Neuron (in vitro differentiated cells): ENCODE results near the gene NLRP9.
A peak's percentile ranks its signal among the peaks of the same experiment; 100 is the strongest.

Experiments
- H2AFZ ChIP-seq: one replicate; pipeline ENCODE4 v1.6.1; 2013; ENCODE audit warnings: low read depth, mild to moderate bottlenecking, inconsistent platforms, low read length, moderate library complexity
- H3K27me3 ChIP-seq: one replicate; pipeline ENCODE4 v1.6.1; 2013; ENCODE audit warnings: low read length; ENCODE audit not compliant: insufficient read depth
- H3K36me3 ChIP-seq: one replicate; pipeline ENCODE4 v1.6.1; 2013; ENCODE audit warnings: low read length; ENCODE audit not compliant: insufficient read depth
- H3K4me1 ChIP-seq: one replicate; pipeline ENCODE4 v1.6.1; 2013; ENCODE audit warnings: low read length; ENCODE audit not compliant: insufficient read depth
- H3K4me3 ChIP-seq: 2 replicates; pipeline ENCODE4 v1.5.1; 2013; ENCODE audit warnings: mild to moderate bottlenecking, low read length, moderate library complexity
- H3K9me3 ChIP-seq: one replicate; pipeline ENCODE4 v1.6.1; 2013; ENCODE audit warnings: low read length

NLRP9 gene

GRCh38 chr19:55679343-55680257 lies 58.6 kb downstream of the NLRP9 start:
- Histone ChIP-seq H3K4me3 (no peak overlapping the region), H3K36me3 (peaks cover 54% of the 10 kb centered on the region), H3K9me3 (no peaks in the 10 kb centered on the region), H3K27me3 (no peaks in the 10 kb centered on the region), H2AFZ (no peak overlapping the region), H3K4me1 (peaks cover 9% of the 10 kb centered on the region)

DNA sequence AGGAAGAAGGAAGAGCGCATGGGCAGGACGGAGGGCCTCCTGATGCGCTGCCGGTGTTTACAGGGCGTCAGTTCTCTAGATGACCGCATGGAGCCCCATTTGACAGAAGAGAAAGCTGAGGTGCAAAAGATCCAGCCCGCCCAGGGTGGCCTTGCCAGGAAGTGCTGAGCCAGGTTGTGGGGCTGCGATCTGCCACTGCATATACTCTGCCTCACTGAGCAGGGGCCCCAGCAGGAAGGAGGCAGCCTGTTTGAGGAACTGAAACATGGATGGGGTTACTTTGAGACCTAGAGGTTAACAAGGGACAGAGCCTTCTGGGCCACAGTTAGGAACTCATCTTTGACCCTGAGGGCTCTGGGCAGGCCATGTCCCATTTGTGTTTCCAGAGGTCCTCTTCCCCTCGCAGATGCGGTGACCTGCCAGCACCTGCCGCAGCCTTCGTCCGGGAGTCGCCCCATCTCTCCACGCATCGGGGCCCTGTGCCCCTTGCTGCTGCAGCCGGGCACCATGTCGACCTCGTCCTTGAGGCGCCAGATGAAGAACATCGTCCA lies 60.0 kb downstream of the NLRP9 start:
- Histone ChIP-seq H3K36me3 (peaks cover 50% of the 10 kb centered on the region), H2AFZ (no peak overlapping the region), H3K4me1 (peaks cover 20% of the 10 kb centered on the region)

DNA sequence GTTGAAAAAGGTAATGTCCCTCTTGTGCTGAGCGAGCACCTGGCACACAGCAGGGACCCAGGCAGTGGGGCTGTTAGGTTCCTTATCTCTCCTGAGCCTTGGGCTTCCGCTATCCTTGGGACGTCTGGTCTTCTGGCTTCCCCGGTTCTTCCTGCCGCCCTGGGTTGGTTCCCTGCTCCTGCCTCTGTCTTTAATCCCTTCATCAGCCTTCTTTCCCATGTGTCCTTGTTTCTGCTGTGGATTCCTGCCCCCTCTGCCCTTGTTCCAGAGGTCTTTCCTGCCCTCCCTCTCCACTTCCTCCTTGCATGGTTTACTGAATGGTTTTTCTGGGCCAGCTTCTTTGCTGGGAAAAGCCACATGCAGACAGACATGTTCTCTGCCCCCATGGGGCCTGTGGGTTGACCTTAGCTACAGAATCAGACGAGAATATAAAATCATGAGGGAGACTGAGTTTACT lies 60.6 kb downstream of the NLRP9 start:
- H3K27me3 ChIP-seq = no peaks in the 10 kb centered on the region
- H3K4me1 ChIP-seq = peaks cover 22% of the 10 kb centered on the region
- no peaks in the 10 kb centered on the region for H3K9me3 ChIP-seq
- H3K4me3 ChIP-seq = no peak overlapping the region
- no peak overlapping the region for H2AFZ ChIP-seq
- peaks cover 50% of the 10 kb centered on the region for H3K36me3 ChIP-seq

More for the DNA sequence above, 60.0 kb downstream of the NLRP9 start:
- no peaks in the 10 kb centered on the region for H3K9me3 ChIP-seq
- no peaks in the 10 kb centered on the region for H3K27me3 ChIP-seq
- H3K4me3 ChIP-seq = no peak overlapping the region

DNA sequence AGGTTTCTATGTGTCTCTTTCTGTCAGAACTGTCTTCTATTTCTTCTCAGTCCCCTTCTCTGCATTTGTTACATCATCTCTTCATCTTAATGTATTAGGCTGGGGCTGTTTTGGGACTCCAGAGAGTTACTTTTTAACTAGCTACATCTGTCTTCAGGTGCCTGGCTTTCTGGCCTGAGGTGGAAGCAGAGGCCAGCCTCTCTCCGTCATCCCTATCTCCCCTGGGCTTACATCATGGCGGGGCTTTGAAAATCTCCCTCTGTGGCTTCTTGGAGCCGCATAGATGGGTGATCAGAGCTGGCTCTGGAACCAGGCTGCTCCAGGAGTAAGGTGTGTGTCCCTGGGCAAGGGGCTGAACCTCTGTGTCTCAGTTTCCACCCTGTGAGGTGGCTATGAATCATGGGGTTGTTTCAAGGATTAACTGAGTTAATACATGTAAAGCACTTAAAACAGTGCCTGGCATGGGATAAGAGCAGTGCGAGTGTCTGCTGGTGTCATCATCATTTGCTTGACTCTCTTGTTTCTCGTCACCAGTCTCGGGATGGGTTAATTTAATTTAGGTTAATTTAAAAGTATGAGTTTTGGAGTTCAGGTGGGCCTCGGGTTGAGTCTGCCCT lies 61.2 kb downstream of the NLRP9 start:
- H3K27me3 ChIP-seq = no peaks in the 10 kb centered on the region
- peak overlapping the region; percentile 80 for H3K4me3 ChIP-seq
- H3K36me3 ChIP-seq = peaks cover 45% of the 10 kb centered on the region
- peaks cover 22% of the 10 kb centered on the region for H3K4me1 ChIP-seq
- no peak overlapping the region for H2AFZ ChIP-seq
- H3K9me3 ChIP-seq = no peaks in the 10 kb centered on the region

GRCh38 chr19:55676383-55676782 lies 61.8 kb downstream of the NLRP9 start:
- Histone ChIP-seq H2AFZ (no peak overlapping the region), H3K9me3 (no peaks in the 10 kb centered on the region), H3K36me3 (peaks cover 47% of the 10 kb centered on the region), H3K4me1 (peaks cover 22% of the 10 kb centered on the region), H3K27me3 (no peaks in the 10 kb centered on the region), H3K4me3 (peak overlapping the region; percentile 80)

GRCh38 chr19:55675661-55676354 lies 62.4 kb downstream of the NLRP9 start:
- Histone ChIP-seq H3K27me3 (no peaks in the 10 kb centered on the region), H2AFZ (no peak overlapping the region), H3K4me3 (peak overlapping the region; percentile 80), H3K9me3 (no peaks in the 10 kb centered on the region), H3K4me1 (peaks cover 22% of the 10 kb centered on the region), H3K36me3 (peaks cover 46% of the 10 kb centered on the region)

DNA sequence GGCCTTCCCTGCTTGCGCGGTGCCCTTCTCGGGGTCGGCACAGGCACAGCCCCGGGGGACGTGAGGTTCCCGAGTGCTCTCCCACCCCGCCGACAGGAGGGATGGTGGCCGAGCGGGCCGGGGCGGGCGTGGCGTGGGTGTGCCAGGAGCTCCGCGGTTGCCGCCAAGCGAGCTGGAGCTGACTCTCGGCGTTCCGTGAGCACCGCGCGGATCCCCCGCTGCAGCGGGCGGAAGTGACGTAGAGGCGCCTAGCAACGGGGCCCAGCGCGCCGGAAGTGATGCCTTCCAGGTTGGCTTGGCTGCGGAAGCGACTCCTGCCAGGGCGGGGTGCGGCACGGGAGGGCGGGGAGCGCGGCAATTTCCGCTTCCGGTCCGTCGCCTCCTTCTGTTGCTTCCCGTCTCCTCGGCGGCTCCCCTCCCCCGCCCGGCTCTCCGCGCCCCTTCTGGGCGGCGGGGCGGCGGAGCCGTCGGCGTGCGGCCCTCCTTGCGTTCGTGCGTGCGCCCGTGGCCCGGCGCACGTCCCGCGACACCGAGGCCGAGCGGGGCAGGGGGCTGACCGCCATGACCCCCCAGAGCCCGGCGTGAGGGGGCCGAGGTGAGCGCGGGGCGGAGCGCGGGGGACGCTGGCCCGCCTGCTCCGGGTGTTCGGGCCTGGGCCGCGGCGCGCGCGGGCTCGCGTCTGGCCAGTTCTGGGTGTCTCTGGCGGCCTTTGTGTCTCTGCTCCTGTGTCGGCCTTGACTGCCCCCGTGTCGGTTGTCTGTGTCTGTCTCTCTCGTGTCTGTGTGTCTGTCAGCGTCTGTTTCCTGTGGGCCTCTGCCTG lies 63.2 kb downstream of the NLRP9 start, which contains the start of gene EPN1:
Gene EPN1 (plus strand): TSS at position 386 of the 820 bp plus-strand sequence. CDS start 3,402 bp downstream, outside the sequence.
- peak within 1 kb of the TSS; percentile 80 for H3K4me3 ChIP-seq
- H3K9me3 ChIP-seq = no peaks in the 10 kb centered on the region
- H3K27me3 ChIP-seq = no peaks in the 10 kb centered on the region
- H2AFZ ChIP-seq = peak within 1 kb of the TSS; percentile 3
- H3K36me3 ChIP-seq = peaks cover 46% of the 10 kb centered on the region
- H3K4me1 ChIP-seq = peaks cover 22% of the 10 kb centered on the region

- Histone ChIP-seq H2AFZ (no peak overlapping the region), H3K27me3 (no peaks in the 10 kb centered on the region), H3K4me1 (peaks cover 22% of the 10 kb centered on the region), H3K9me3 (no peaks in the 10 kb centered on the region), H3K36me3 (peaks cover 46% of the 10 kb centered on the region), H3K4me3 (peak overlapping the region; percentile 80)
These were observed 63.8 kb downstream of the NLRP9 start for GRCh38 chr19:55674459-55674840.

DNA sequence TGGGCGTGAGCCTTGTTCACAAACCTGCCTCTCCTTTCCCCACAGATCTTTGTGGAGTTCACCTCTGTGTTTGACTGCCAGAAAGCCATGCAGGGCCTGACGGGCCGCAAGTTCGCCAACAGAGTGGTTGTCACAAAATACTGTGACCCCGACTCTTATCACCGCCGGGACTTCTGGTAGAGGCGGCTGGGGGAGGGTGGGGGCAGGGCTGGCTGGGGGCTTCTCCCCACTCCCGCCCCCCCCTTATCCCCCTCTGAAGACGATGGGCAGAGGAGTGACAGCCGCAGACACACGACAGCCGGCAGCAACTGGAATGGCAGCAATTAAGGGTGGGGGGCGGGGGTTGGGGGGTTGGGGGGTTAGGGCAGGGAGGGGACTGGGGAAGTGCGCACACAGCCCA lies 64.3 kb downstream of the NLRP9 start:
- no peak overlapping the region for H3K4me3 ChIP-seq
- H3K36me3 ChIP-seq = peaks cover 46% of the 10 kb centered on the region
- no peaks in the 10 kb centered on the region for H3K27me3 ChIP-seq
- peaks cover 22% of the 10 kb centered on the region for H3K4me1 ChIP-seq
- H2AFZ ChIP-seq = no peak overlapping the region
- no peaks in the 10 kb centered on the region for H3K9me3 ChIP-seq

DNA sequence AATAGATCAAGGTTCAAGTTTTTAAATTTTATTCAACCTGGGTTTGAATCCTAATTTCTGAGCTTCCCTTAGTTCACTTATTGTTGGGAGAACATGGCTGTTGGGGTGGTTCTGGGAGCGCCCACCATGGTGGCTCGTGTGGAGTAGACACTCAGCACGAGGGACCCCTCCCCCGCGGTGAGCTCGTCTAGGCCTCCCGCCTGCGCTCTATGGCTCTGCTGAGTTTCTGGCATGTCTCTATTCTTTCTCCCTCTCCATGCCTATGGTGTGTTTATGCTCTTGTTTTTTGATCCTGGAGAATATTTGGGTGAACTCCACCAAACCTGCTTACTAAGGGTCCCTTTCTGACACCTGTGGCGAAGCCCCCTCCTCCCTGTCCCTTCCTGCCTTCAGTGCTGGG lies 64.7 kb downstream of the NLRP9 start:
- no peak overlapping the region for H3K4me3 ChIP-seq
- no peaks in the 10 kb centered on the region for H3K9me3 ChIP-seq
- peaks cover 22% of the 10 kb centered on the region for H3K4me1 ChIP-seq
- peaks cover 47% of the 10 kb centered on the region for H3K36me3 ChIP-seq
- H3K27me3 ChIP-seq = no peaks in the 10 kb centered on the region
- no peak overlapping the region for H2AFZ ChIP-seq

- Histone ChIP-seq H3K36me3 (peaks cover 46% of the 10 kb centered on the region), H3K4me1 (peaks cover 22% of the 10 kb centered on the region), H2AFZ (no peak overlapping the region), H3K27me3 (no peaks in the 10 kb centered on the region), H3K4me3 (no peak overlapping the region), H3K9me3 (no peaks in the 10 kb centered on the region)
These were observed 65.8 kb downstream of the NLRP9 start for GRCh38 chr19:55672418-55672817.

DNA sequence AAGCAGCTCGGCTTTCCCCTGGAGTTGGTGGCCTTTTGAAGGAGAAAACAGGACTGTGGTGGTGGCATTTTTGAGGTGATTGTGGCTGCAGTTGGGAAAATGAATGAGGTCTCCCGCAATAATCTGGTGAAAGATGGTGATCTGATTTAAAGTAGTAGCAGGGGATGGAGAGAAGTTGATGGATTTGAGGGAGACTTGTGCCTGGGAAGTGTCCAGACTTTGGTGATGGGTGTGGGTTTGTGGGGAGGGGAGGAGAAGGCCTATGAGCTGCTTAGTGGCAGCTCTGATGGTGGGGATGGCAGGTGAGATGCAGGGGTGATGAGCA lies 67.2 kb downstream of the NLRP9 start:
- peaks cover 14% of the 10 kb centered on the region for H3K4me1 ChIP-seq
- no peaks in the 10 kb centered on the region for H3K27me3 ChIP-seq
- peaks cover 60% of the 10 kb centered on the region for H3K36me3 ChIP-seq
- H3K4me3 ChIP-seq = no peak overlapping the region
- H2AFZ ChIP-seq = no peak overlapping the region
- H3K9me3 ChIP-seq = no peaks in the 10 kb centered on the region
